Urinary bladder (tissue), 4 donors: Measurements from ENCODE around the gene KCTD21. TPM values are rescaled to one million over a fixed set of nuclear protein-coding genes. Genes with fewer than 3 reads are reported as not detected.
A peak's percentile ranks its signal among the peaks of the same experiment; 100 is the strongest.
"Not testable (repeated sequence)": the region's sequence is repeated elsewhere in the genome, so short reads cannot be mapped to it uniquely, and the experiment has no call there.

ENCODE experiments used
- DNase-seq: peaks from one replicate; pipeline ENCODE4 v3.0.0-alpha.2; 2015; ENCODE audit errors: extremely low spot score
- H3K27ac ChIP-seq: one replicate; pipeline ENCODE4 v1.5.1; 2013; ENCODE audit warnings: low read depth, mild to moderate bottlenecking, moderate library complexity
- H3K36me3 ChIP-seq: one replicate; pipeline ENCODE4 v1.6.1; 2013; ENCODE audit warnings: mild to moderate bottlenecking, moderate library complexity; ENCODE audit not compliant: insufficient read depth
- H3K4me1 ChIP-seq: one replicate; pipeline ENCODE4 v1.6.1; 2013; ENCODE audit warnings: mild to moderate bottlenecking, moderate library complexity; ENCODE audit not compliant: insufficient read depth
- H3K4me3 ChIP-seq: one replicate; pipeline ENCODE4 v1.5.1; 2013; ENCODE audit warnings: low read depth, low read length
- WGBS: extraction: QIAGEN DNeasy Blood & Tissue Kit; methylation state at CpG from one replicate; pipeline ENCODE4 v1.1.7; 2013; 5-methylcytosine and 5-hydroxymethylcytosine counted together
- polyA plus RNA-seq: library from polyadenylated mRNA; stranded (reverse); fragments of 200-250 nt; gene quantifications from one replicate; pipeline ENCODE4 v1.2.3, GENCODE V29; 2013
- total RNA-seq: library from RNA; depleted of rRNA; stranded (reverse); fragments of >200 nt; gene quantifications from one replicate; pipeline ENCODE4 v1.2.3, GENCODE V29; 2014
- donor health status: healthy with polysubstance abuse.
- donor health status: healthy.

KCTD21 gene, protein sequence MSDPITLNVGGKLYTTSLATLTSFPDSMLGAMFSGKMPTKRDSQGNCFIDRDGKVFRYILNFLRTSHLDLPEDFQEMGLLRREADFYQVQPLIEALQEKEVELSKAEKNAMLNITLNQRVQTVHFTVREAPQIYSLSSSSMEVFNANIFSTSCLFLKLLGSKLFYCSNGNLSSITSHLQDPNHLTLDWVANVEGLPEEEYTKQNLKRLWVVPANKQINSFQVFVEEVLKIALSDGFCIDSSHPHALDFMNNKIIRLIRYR
- total RNA-seq: 6.2 TPM
- 6.7 TPM for polyA plus RNA-seq

GRCh38 chr11:78188286-78189173 is at the start of gene KCTD21, which contains the start of gene USP35:
Gene KCTD21, minus strand, starts transcription at chr11:78188626. Its CDS starts 14,072 bp downstream, at chr11:78174554.
Gene USP35, plus strand, starts transcription at chr11:78188919. Its CDS starts 7,327 bp downstream, at chr11:78196246.
- H3K36me3 ChIP-seq: no peaks in the 10 kb centered on the region
- H3K27ac ChIP-seq: peak within 1 kb of the TSS; percentile 53
- H3K4me1 ChIP-seq: peaks cover 2% of the 10 kb centered on the region
- peak within 1 kb of the TSS; percentile 84 for H3K4me3 ChIP-seq
- peak; percentile 88 for DNase-seq
- WGBS: under 1% methylated on average over 74 of the region's 74 CpGs

DNA sequence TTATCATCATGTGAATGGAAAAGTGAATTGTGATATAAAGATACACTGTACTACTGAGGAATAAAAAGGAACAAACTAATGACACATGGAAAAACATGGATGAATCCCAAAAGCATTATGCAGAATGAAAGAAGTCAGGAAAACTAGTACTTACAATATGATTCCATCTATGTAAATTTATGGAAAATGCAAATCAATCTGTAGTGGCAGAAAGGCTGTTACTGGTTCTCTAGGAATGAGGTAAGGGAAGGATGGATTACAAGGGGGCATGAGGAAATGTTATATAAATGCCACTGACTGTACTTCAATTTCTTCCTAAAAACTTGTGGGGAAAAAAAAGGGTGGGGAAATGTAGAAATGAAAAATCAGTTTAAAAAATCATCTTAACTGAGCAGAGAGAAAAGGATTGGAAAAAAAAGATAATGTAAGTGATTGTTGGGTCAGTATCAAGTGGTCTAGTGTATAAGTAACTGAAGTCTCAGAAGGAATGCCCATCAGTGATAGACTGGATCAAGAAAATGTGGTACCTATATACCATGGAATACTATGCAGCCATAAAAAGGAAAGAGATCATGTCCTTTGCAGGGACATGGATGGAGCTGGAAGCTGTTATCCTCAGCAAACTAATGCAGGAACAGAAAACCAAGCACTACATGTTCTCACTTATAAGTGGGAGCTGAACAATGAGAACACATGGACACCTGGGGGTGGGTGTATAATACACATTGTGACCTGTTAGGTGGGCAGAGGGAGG is 49.0 kb upstream of the KCTD21 start:
- Histone ChIP-seq H3K4me1 (no peaks in the 10 kb centered on the region), H3K27ac (no peak overlapping the region), H3K36me3 (no peaks in the 10 kb centered on the region), H3K4me3 (no peak overlapping the region)
- DNase-seq: no peak

DNA sequence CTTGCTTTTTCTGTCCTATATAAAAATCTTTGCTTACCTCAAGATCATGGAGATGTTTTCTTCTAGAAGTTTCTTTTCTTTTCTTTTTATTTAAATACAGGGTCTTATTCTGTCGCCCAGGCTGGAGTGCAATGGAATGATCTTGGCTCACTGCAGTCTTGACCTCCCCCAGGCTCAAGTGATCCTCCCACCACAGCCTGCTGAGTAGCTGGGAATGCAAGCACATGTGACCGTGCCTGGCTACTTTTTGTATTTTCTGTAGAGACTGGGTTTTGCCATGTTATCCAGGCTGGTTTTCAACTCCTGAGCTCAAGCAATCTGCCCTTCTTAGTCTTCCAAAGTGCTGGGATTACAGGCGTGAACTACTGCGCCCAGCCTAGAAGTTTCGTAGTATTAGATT is 45.6 kb upstream of the KCTD21 start:
- no peaks in the 10 kb centered on the region for H3K4me1 ChIP-seq
- H3K27ac ChIP-seq: no peak overlapping the region
- WGBS: 86% methylated on average over 5 of the region's 5 CpGs

DNA sequence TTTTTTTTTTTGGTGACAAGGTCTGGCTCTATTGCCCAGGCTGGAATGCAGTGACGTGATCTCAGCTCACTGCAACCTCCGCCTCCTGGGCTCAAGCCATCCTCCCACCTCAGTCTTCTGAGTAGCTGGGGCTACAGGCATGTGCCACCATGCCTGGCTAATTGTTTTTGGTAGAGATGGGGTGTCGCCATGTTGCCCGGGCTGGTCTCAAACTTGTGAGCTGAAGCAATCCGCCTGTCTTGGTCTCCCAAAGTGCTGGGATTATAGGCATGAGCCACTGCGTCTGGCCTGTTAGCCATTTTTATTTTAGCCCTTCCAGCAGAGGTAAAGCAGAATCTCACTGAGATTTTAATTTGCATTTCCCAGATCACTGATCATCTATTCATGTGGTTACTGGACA is 44.6 kb upstream of the KCTD21 start:
- H3K4me1 ChIP-seq, H3K27ac ChIP-seq, H3K36me3 ChIP-seq, DNase-seq, H3K4me3 ChIP-seq: not testable (repeated sequence)
- 96% methylated on average over 6 of the region's 6 CpGs for WGBS

More for the DNA sequence above, 45.6 kb upstream of the KCTD21 start:
- Histone ChIP-seq H3K4me3 (no peak overlapping the region), H3K36me3 (no peaks in the 10 kb centered on the region)
- no peak for DNase-seq

GRCh38 chr11:78231962-78232501 is 43.6 kb upstream of the KCTD21 start:
- no peaks in the 10 kb centered on the region for H3K36me3 ChIP-seq
- no peak for DNase-seq
- no peak overlapping the region for H3K27ac ChIP-seq
- H3K4me1 ChIP-seq: no peaks in the 10 kb centered on the region
- H3K4me3 ChIP-seq: no peak overlapping the region

DNA sequence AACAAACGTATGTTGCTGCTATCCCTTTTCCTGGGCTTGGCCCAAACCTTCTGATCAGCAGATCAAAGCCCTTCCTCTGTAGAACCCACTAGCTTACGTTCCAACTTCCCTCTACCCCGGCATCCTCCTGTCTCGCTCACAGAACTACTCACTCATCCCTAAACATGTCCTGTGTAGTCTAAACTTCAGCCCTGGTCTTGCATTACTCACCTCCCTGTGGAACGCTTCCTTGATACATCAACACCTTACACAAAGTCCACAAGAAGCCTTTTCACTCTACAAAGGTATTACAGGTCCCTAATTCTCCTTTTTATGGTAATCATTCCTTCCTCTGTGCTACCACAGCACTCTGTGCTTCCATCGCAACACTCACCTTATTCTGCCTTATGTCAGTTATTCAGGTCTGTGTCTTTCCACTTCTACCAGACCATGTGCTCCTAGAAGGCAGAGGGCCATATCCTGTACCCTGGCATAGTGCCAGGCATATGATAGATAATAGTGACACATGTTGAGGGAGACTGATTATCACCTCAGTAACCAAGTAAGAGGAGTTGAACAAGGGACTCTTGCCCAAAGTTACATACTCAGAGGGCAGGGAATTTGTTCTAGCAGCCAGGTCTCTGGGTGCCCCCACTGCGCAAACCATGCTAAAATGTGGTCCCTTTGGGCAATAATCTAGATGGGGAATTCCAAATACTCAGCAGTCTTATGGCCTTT is 41.9 kb upstream of the KCTD21 start:
- Histone ChIP-seq H3K4me1 (no peaks in the 10 kb centered on the region), H3K4me3 (no peak overlapping the region), H3K36me3 (no peaks in the 10 kb centered on the region), H3K27ac (no peak overlapping the region)
- DNase-seq: no peak
- 87% methylated on average over 7 of the region's 7 CpGs for WGBS

- H3K4me1 ChIP-seq: no peaks in the 10 kb centered on the region
- WGBS: 70% methylated on average over 2 of the region's 2 CpGs
- H3K4me3 ChIP-seq: no peak overlapping the region
- no peak for DNase-seq
- no peak overlapping the region for H3K27ac ChIP-seq
- no peaks in the 10 kb centered on the region for H3K36me3 ChIP-seq
Measured at GRCh38 chr11:78229106-78229505, 40.7 kb upstream of the KCTD21 start.

DNA sequence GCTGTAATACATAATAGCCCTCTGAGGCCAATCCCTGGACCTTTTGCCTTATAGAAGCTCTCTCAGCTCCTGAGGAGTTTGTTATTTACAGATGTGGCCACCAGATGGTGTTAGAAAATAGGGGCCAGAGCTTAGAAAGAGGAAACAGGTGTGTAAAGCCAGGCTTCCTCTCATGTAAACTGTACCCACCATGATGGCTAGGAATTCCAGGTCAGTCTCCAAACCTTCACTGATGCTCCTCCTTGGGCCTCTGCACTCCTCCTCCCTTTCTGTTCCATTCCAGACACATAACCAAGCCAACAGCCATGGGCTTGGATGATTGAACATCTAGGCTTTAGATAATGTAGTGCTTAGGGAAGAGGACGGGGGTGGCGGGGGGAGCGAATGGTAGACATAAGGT is 40.0 kb upstream of the KCTD21 start:
- H3K36me3 ChIP-seq: no peaks in the 10 kb centered on the region
- H3K27ac ChIP-seq: no peak overlapping the region
- WGBS: 97% methylated on average over 3 of the region's 3 CpGs
- H3K4me1 ChIP-seq: no peaks in the 10 kb centered on the region
- DNase-seq: peak; percentile 26
- no peak overlapping the region for H3K4me3 ChIP-seq

GRCh38 chr11:78227921-78228320 is 39.5 kb upstream of the KCTD21 start:
- no peaks in the 10 kb centered on the region for H3K4me1 ChIP-seq
- H3K36me3 ChIP-seq: no peaks in the 10 kb centered on the region
- 96% methylated on average over 4 of the region's 4 CpGs for WGBS
- no peak overlapping the region for H3K27ac ChIP-seq
- no peak for DNase-seq
- H3K4me3 ChIP-seq: no peak overlapping the region

- no peaks in the 10 kb centered on the region for H3K36me3 ChIP-seq
- H3K4me3 ChIP-seq: no peak overlapping the region
- no peaks in the 10 kb centered on the region for H3K4me1 ChIP-seq
- WGBS: 89% methylated on average over 12 of the region's 12 CpGs
- H3K27ac ChIP-seq: no peak overlapping the region
- DNase-seq: no peak
Measured at GRCh38 chr11:78226684-78227680, 38.6 kb upstream of the KCTD21 start.

GRCh38 chr11:78224906-78225420 is 36.5 kb upstream of the KCTD21 start:
- Histone ChIP-seq H3K4me1 (no peaks in the 10 kb centered on the region), H3K4me3 (no peak overlapping the region), H3K27ac (no peak overlapping the region), H3K36me3 (no peaks in the 10 kb centered on the region)
- no peak for DNase-seq
- WGBS: 94% methylated on average over 7 of the region's 7 CpGs

DNA sequence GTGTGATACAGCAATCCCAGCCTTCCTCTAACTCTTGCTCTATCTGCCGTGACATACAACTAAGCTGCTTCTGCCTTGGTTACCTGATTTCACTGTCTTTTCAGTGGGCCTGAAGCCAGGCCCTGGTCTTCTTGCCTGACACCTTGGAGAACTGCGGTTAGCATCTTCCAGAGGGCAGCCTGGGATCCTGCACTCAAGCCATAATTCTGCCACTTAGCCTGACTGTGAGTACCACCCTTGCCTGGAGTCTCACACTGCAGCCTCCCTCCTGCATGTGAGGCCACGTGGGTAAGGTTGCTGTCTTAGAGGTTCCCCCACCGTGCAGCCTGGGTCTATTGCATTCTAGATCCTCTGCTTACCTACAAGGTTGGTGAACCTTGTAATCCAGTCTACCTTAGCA is 36.1 kb upstream of the KCTD21 start:
- H3K4me3 ChIP-seq: no peak overlapping the region
- H3K27ac ChIP-seq: no peak overlapping the region
- 93% methylated on average over 4 of the region's 4 CpGs for WGBS
- no peaks in the 10 kb centered on the region for H3K36me3 ChIP-seq
- no peaks in the 10 kb centered on the region for H3K4me1 ChIP-seq
- DNase-seq: no peak
